ENCODE results near the gene CCDC24. TPM values are rescaled to one million over a fixed set of nuclear protein-coding genes. Genes with fewer than 3 reads are reported as not detected.

Gene CCDC24
- polyA plus RNA-seq, 2 of the 4 experiments (the other 2 are of a cell fraction), result 2.0 to 10.2 TPM

- no peak for DNase-seq (ENCODE audit: low read depth in 1 of 2, low spot score in 1 of 2)
- CTCF ChIA-PET, result no interaction called here
- POLR2A ChIA-PET, result no interaction called here
- Histone ChIP-seq H3K4me2 (no peak overlapping the region), H3K4me3 (no peak overlapping the region), H3K27ac (no peak overlapping the region), H3K4me1 (peaks cover 40% of the 10 kb centered on the region; the same call in 2 of the 3 replicates), H3K9me3 (no peaks in the 10 kb centered on the region)
- no peak for FAIRE-seq
- TF ChIP-seq RCOR1 (IDR thresholded peaks at IDR 0.05; ENCODE audit: low read depth, low read length) (no peak), FOSB (CRISPR knock-in tag; IDR thresholded peaks at IDR 0.05) (no peak), EP300 (IDR thresholded peaks at IDR 0.05) (no peak), FOXS1 (CRISPR knock-in tag; IDR thresholded peaks at IDR 0.05) (no peak), ATOH8 (CRISPR knock-in tag; IDR thresholded peaks at IDR 0.05; ENCODE audit: low read depth) (no peak), ESRRA (IDR thresholded peaks at IDR 0.05; ENCODE audit: borderline replicate concordance, low read length) (no peak), HOXB13 (CRISPR knock-in tag; IDR thresholded peaks at IDR 0.05; ENCODE audit: low read depth) (no peak), POLR2AphosphoS2 (conservative IDR thresholded peaks at IDR 0.05; ENCODE audit: low read length) (no peak), KDM5A (IDR thresholded peaks at IDR 0.05) (no peak), JUN (IDR thresholded peaks at IDR 0.05) (no peak), CBX8 (IDR thresholded peaks at IDR 0.05) (no peak), FOSL2 (IDR thresholded peaks at IDR 0.05) (no peak), FOSL2 (CRISPR knock-in tag; IDR thresholded peaks at IDR 0.05) (no peak), E2F6 (IDR thresholded peaks at IDR 0.05; ENCODE audit: borderline replicate concordance, low read depth) (no peak), TFCP2L1 (CRISPR knock-in tag; IDR thresholded peaks at IDR 0.05) (no peak), RNF2 (IDR thresholded peaks at IDR 0.05; ENCODE audit: borderline replicate concordance, low read depth) (no peak)
- WGBS (ENCODE audit: missing lambda C conversion rate), result 91% methylated on average over 5 of the region's 8 CpGs
- ATAC-seq, result no peak
Measured at GRCh38 chr1:43982241-43982640, 9.2 kb upstream of the CCDC24 start.

- FAIRE-seq, result no peak
- WGBS (ENCODE audit: missing lambda C conversion rate), result 96% methylated on average over 15 of the region's 15 CpGs
- Histone ChIP-seq H3K4me2 (no peak overlapping the region), H3K4me1 (peaks cover 38% of the 10 kb centered on the region; the same call in 2 of the 3 replicates), H3K4me3 (no peak overlapping the region), H3K9me3 (no peaks in the 10 kb centered on the region), H3K27ac (no peak overlapping the region)
- ChIA-PET CTCF (no interaction called here), POLR2A (no interaction called here)
- TF ChIP-seq HOXA7 (CRISPR knock-in tag; IDR thresholded peaks at IDR 0.05) (no peak), EP300 (IDR thresholded peaks at IDR 0.05) (no peak), REST (IDR thresholded peaks at IDR 0.05) (no peak), JUNB (IDR thresholded peaks at IDR 0.05) (no peak), HEYL (CRISPR knock-in tag; IDR thresholded peaks at IDR 0.05) (no peak), ZNF302 (CRISPR knock-in tag; IDR thresholded peaks at IDR 0.05) (no peak), ZSCAN20 (CRISPR knock-in tag; IDR thresholded peaks at IDR 0.05) (no peak), KDM1A (IDR thresholded peaks at IDR 0.05; ENCODE audit: low read depth) (no peak), BHLHE40 (IDR thresholded peaks at IDR 0.05; ENCODE audit: low read depth, low read length) (no peak), RCOR1 (IDR thresholded peaks at IDR 0.05; ENCODE audit: low read depth, low read length) (no peak), HMGXB4 (CRISPR knock-in tag; IDR thresholded peaks at IDR 0.05; ENCODE audit: borderline replicate concordance) (no peak), FOXS1 (CRISPR knock-in tag; IDR thresholded peaks at IDR 0.05) (no peak), HES2 (IDR thresholded peaks at IDR 0.05) (no peak), ZC3H11A (IDR thresholded peaks at IDR 0.05) (no peak), POLR2A (IDR thresholded peaks at IDR 0.05; ENCODE audit: low read length) (no peak), MAX (IDR thresholded peaks at IDR 0.05) (no peak), JUN (IDR thresholded peaks at IDR 0.05) (no peak)
- ATAC-seq, result no peak
- no peak for DNase-seq (ENCODE audit: low read depth in 1 of 2, low spot score in 1 of 2)
Measured at GRCh38 chr1:43982808-43983207, 8.6 kb upstream of the CCDC24 start.
